Fibroblast of peridontal ligament (primary cell): ENCODE measurements around the gene KAT7.
A peak's percentile ranks its signal among the peaks of the same experiment; 100 is the strongest.

Experiments
- DNase-seq: peaks from one replicate; pipeline ENCODE4 v3.0.0-alpha.2; 2010; ENCODE audit errors: extremely low read depth

The KAT7 gene

GRCh38 chr17:49809056-49809455 lies 20.6 kb downstream of the KAT7 start:
- no peak for DNase-seq

- peak; percentile 23 for DNase-seq
Measured at GRCh38 chr17:49814781-49815529, 26.5 kb downstream of the KAT7 start.

DNA sequence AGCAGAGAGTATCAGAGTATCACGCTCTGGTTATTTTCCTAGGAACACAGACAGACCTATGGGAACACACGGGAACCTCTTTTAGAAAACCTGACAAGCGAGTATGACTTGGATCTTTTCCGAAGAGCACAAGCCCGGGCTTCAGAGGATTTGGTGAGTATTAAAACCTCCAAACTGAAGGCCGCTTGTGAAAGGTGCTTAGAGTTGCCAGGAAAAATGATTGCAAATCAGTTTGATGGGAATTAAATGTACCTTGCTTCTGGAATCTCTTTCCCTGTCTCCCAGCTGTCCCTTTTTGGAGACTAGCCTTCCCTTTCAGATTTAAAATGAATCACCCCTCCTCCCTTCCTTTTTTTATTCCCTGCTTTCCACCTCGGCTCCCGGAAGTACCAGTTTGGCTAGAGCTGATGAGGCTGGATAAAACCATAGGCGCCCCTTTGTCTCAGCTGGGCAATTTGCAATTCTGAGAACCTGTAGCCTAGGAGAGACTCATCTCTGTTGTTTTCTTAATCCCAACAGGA lies 27.3 kb downstream of the KAT7 start:
- no peak for DNase-seq

- no peak for DNase-seq
Measured at GRCh38 chr17:49817993-49818392, 29.5 kb downstream of the KAT7 start.

DNA sequence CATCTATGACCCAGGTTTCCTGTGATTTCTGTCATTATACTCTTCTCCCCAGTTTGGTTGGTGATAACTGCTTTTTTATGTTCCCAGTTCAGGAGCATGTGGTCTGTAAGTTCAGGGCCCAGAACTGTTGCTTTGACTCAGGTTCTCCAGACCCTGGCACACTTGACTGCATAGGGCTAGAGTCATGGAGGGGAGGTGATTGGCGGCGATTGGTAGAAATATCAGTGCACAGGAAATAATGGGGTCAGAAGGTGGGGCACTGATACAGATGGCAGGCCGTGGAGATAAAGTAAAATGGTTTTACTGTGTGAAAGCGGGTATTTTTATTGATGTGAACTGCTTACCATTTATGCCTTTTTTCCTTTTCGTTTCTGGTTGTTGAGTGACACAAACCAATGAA lies 30.7 kb downstream of the KAT7 start:
- DNase-seq = no peak

- no peak for DNase-seq
Measured at GRCh38 chr17:49819651-49820050, 31.2 kb downstream of the KAT7 start.

GRCh38 chr17:49820773-49821172 lies 32.3 kb downstream of the KAT7 start:
- no peak for DNase-seq

- no peak for DNase-seq
Measured at GRCh38 chr17:49821466-49821865, 33.0 kb downstream of the KAT7 start.

- no peak for DNase-seq
Measured at GRCh38 chr17:49821916-49822315, 33.4 kb downstream of the KAT7 start.

- peak; percentile 90 for DNase-seq
Measured at GRCh38 chr17:49822829-49823228, 34.3 kb downstream of the KAT7 start.

GRCh38 chr17:49823614-49824013 lies 35.1 kb downstream of the KAT7 start:
- DNase-seq = peak; percentile 86

GRCh38 chr17:49825645-49826044 lies 37.2 kb downstream of the KAT7 start:
- DNase-seq = no peak

- peak; percentile 52 for DNase-seq
Measured at GRCh38 chr17:49828325-49828724, 39.8 kb downstream of the KAT7 start.

- peak; percentile 16 for DNase-seq
Measured at GRCh38 chr17:49829026-49829425, 40.5 kb downstream of the KAT7 start.

- no peak for DNase-seq
Measured at GRCh38 chr17:49830605-49831004, 42.1 kb downstream of the KAT7 start.

DNA sequence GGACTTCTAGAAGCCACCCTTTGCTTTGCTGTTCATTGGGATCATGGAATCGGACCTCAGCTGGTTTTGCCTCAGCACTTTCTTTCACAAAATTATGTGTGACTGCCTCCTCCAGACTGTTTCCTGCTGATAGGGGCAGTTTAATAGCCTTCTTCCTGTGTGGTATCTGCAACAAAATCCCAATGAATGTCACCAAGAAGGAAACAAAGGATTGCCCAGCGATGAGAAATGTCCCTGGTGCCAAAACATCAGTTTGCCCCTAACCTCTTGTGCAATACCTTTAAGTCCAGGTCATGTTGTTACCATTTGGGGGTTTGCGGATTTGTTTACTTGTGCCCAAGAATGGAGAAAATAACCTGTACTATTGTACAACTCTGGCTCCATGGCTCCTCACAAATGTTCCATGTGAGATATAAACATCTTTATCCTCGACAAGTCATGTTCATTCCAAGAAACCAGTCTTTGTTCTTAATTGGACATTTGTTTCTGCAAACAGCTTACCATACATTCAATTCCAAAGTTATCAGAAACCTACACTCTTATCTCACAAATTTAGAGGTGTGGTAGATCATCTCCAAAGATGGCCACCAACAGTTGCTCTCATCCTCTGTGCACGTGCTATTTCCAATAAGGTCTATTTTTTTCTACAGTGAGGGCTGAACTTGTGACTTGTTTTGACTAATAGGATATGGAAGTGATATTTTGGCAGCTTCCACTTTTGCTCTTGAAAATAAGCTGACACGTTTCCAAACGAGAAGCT lies 44.5 kb downstream of the KAT7 start:
- no peak for DNase-seq

GRCh38 chr17:49834118-49834743 lies 45.8 kb downstream of the KAT7 start:
- peak; percentile 17 for DNase-seq

DNA sequence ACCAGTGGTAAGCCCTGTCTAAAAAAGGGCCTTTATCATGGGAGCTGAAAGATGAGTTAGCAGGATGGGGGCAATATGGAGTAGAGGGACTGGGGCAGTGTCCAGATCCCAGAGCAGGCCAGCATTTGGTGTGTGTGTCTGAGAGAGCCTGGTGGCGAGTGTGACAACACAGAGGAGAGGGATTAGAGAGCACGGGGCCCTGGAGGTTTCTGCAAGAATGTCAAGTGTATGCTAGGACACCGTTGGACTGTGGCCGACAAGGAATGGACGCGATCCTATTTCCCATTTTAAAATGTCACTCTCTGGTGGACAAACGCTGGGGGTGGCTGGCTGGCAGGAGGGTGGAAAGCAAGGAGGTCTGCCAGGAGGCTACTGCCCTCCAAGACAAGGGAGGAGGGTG lies 47.0 kb downstream of the KAT7 start:
- no peak for DNase-seq

GRCh38 chr17:49836111-49837030 lies 47.9 kb downstream of the KAT7 start:
- DNase-seq = peak; percentile 19

- no peak for DNase-seq
Measured at GRCh38 chr17:49839455-49839854, 51.0 kb downstream of the KAT7 start.

GRCh38 chr17:49841548-49841947 lies 53.1 kb downstream of the KAT7 start:
- no peak for DNase-seq
